Endothelial cell of umbilical vein (primary cell): ENCODE results near the gene LIPI. TPM values are rescaled to one million over a fixed set of nuclear protein-coding genes. Genes with fewer than 3 reads are reported as not detected.

Experiments
- BruUV-seq: library from RNA; stranded (reverse); fragments of 400-500 nt; replicated peaks from 2 replicates; lab custom pipeline; 2021; lab: Mats Ljungman, UMichigan
- CTCF ChIA-PET: fragments of 300-600, 350-600 bp; sonication (Branson Sonifier 250); formaldehyde crosslinking; loops from one replicate; lab custom pipeline; 2021; ENCODE audit warnings: antibody characterized with exemption, inconsistent platforms; lab: Charles Lee
- POLR2A ChIA-PET: fragments of 300-600, 350-600 bp; sonication (Branson Sonifier 250); formaldehyde crosslinking; loops from one replicate; lab custom pipeline; 2021; ENCODE audit warnings: antibody characterized with exemption, inconsistent platforms; lab: Charles Lee
- DNase-seq: peaks from one replicate; pipeline ENCODE4 v3.0.0-alpha.2; 2011; ENCODE audit warnings: low read depth, low spot score
- FAIRE-seq: peaks from 2 replicates; lab custom pipeline; 2011; peaks lifted over from hg19 to GRCh38; lab: Jason Lieb, UNC
- H2AFZ ChIP-seq: 2 replicates; pipeline ENCODE4 v1.6.0; 2012; ENCODE audit warnings: low read depth, low read length, control low read depth, inconsistent platforms
- H3K27ac ChIP-seq: 2 replicates; pipeline ENCODE4 v1.5.1; 2011; ENCODE audit warnings: low read depth, mild to moderate bottlenecking, control low read depth, low read length, moderate library complexity; ENCODE audit not compliant: insufficient read depth
- H3K27me3 ChIP-seq, 2 experiments: 2 replicates each; pipeline versions ENCODE4 v1.6.0 to v1.6.1; 2011; ENCODE audit warnings: low read length in 2 of 2, mixed read lengths in 1 of 2; ENCODE audit not compliant: control insufficient read depth in 2 of 2, insufficient read depth in 2 of 2
- H3K36me3 ChIP-seq, 2 experiments: 2 replicates in 1 of 2; 3 replicates in 1 of 2; pipeline ENCODE4 v1.5.1; 2011; ENCODE audit warnings: low read length in 2 of 2, mild to moderate bottlenecking in 1 of 2, moderate library complexity in 1 of 2; ENCODE audit not compliant: control insufficient read depth in 2 of 2, insufficient read depth in 2 of 2; ENCODE audit errors: extremely low read depth in 1 of 2
- H3K4me1 ChIP-seq: 3 replicates; pipeline ENCODE4 v1.5.1; 2011; ENCODE audit warnings: mild to moderate bottlenecking, low read length; ENCODE audit not compliant: control insufficient read depth, insufficient read depth; ENCODE audit errors: extremely low read depth
- H3K4me2 ChIP-seq: 2 replicates; pipeline ENCODE4 v1.6.1; 2011; ENCODE audit warnings: low read length, control low read depth, mixed read lengths; ENCODE audit not compliant: insufficient read depth
- H3K4me3 ChIP-seq, 3 experiments: fragments of 200-600 bp in 1 of 3; sonication (generic), shearing (Covaris generic) in 1 of 3; replicated peaks in 1 of 3; 2 replicates each; pipeline ENCODE4 v1.5.1; 2011 to 2016; ENCODE audit warnings: control low read depth in 3 of 3, low read length in 3 of 3, mild to moderate bottlenecking in 2 of 3, inconsistent platforms in 1 of 3, low read depth in 1 of 3, moderate library complexity in 1 of 3; ENCODE audit not compliant: insufficient read depth in 1 of 3
- H3K79me2 ChIP-seq: 2 replicates; pipeline ENCODE4 v1.6.0; 2012; ENCODE audit warnings: low read length, inconsistent platforms; ENCODE audit not compliant: control insufficient read depth, insufficient read depth
- H3K9ac ChIP-seq: replicated peaks from 2 replicates; pipeline ENCODE3; 2011; ENCODE audit warnings: low read length, control low read depth; ENCODE audit not compliant: insufficient read depth; ENCODE audit errors: extremely low read depth
- H3K9me1 ChIP-seq: replicated peaks from 3 replicates; pipeline ENCODE4 v1.6.0; 2011; ENCODE audit warnings: mild to moderate bottlenecking, low read length; ENCODE audit not compliant: control insufficient read depth, insufficient read depth; ENCODE audit errors: extremely low read depth
- H3K9me3 ChIP-seq: replicated peaks from 2 replicates; pipeline ENCODE4 v1.5.1; 2012; ENCODE audit warnings: low read length, inconsistent platforms; ENCODE audit not compliant: control insufficient read depth, insufficient read depth
- H4K20me1 ChIP-seq: replicated peaks from 2 replicates; pipeline ENCODE3; 2011; ENCODE audit warnings: mild to moderate bottlenecking, low read length; ENCODE audit not compliant: control insufficient read depth, insufficient read depth; ENCODE audit errors: extremely low read depth
- CTCF ChIP-seq, 2 donors: IDR thresholded peaks; 1 replicate in 1 of 2; 2 replicates in 1 of 2; pipeline ENCODE4 v1.5.1; 2011; ENCODE audit warnings: low read length in 2 of 2, mild to moderate bottlenecking in 2 of 2, moderate library complexity in 2 of 2, control low read depth in 1 of 2, inconsistent platforms in 1 of 2, low read depth in 1 of 2; ENCODE audit not compliant: insufficient read depth in 1 of 2; ENCODE audit errors: extremely low read depth in 1 of 2
- GATA2 ChIP-seq: IDR thresholded peaks from 2 replicates; pipeline ENCODE4 v1.7.0; 2011; ENCODE audit warnings: low read depth, mild to moderate bottlenecking, moderate library complexity, mixed read lengths, low read length; ENCODE audit not compliant: insufficient read length, insufficient read depth
- MYC ChIP-seq: IDR thresholded peaks from one replicate; pipeline ENCODE4 v1.6.1; 2011; ENCODE audit warnings: mild to moderate bottlenecking, low read depth, low read length
- dilution Hi-C: fragments of 300-500 bp; cut with MboI; formaldehyde crosslinking; loops from one replicate; pipeline ENCODE4 v1.15.0; 2019; ENCODE audit warnings: low sequenced_read_pairs; ENCODE audit not compliant: extremely low pct_ligation_motif_present
- intact Hi-C: fragments of 100-400 bp; cut with micrococcal nuclease; formaldehyde crosslinking; loops from one replicate; pipeline ENCODE4 v1.10.0; 2022
- polyA plus RNA-seq, 4 experiments: library from polyadenylated mRNA; depleted of rRNA in 3 of 4; stranded (reverse) in 3 of 4; unstranded in 1 of 4; fragments of >200 nt; gene quantifications; 2 replicates each; pipeline versions ENCODE4 v1.2.1 to v1.2.3, GENCODE V29; 2011 to 2012; ENCODE audit warnings: missing spikeins in 1 of 4
- total RNA-seq: library from RNA; stranded (reverse); gene quantifications from 2 replicates; pipeline ENCODE4 v1.2.3, GENCODE V29; 2021

Gene LIPI
- total and polyA plus RNA-seq, 2 donors (not counting 3 experiments of a cell fraction or from before 2014, with no cell fraction given) = not detected

GRCh38 chr21:14259747-14260146 is 49.0 kb upstream of the LIPI start:
- Histone ChIP-seq H3K9me1 (no peaks in the 10 kb centered on the region), H3K4me3 (no peak overlapping the region), H3K9me3 (no peaks in the 10 kb centered on the region), H2AFZ (no peak overlapping the region), H3K4me2 (no peak overlapping the region), H3K27me3 (no peaks in the 10 kb centered on the region), H3K36me3 (no peaks in the 10 kb centered on the region), H4K20me1 (no peaks in the 10 kb centered on the region), H3K27ac (no peak overlapping the region), H3K79me2 (no peaks in the 10 kb centered on the region), H3K9ac (no peak overlapping the region), H3K4me1 (no peaks in the 10 kb centered on the region)
- DNase-seq (peak; percentile 56), FAIRE-seq (peak; percentile 82)
- ChIA-PET POLR2A (no interaction called here), CTCF (interaction anchor here (1.4 to 1.9 kb wide), 2 partner anchors 16 to 514 kb away, joined by 5 to 7 read pairs; no protein-coding TSS in a partner anchor)
- dilution Hi-C loops = no loop called here
- TF ChIP-seq GATA2 (no peak), CTCF (IDR thresholded peaks at IDR 0.05; ENCODE audit: extremely low read depth in 1 of 2, insufficient read depth in 1 of 2, low read depth in 1 of 2, low read length in 2 of 2) (peak; percentile 22 to 35), MYC (no peak)
- intact Hi-C loops = loop anchor here (1.0 to 10.0 kb wide), 7 partner anchors 48 to 1335 kb away; partner anchors contain the start of gene HSPA13
- no TSS peak for BruUV-seq

- H3K27me3 ChIP-seq = no peaks in the 10 kb centered on the region
- no TSS peak for BruUV-seq
These were observed 40.6 kb upstream of the LIPI start for GRCh38 chr21:14251336-14251735.

More at GRCh38 chr21:14251336-14251735, 40.6 kb upstream of the LIPI start:
- DNase-seq (no peak), FAIRE-seq (no peak)
- dilution Hi-C loops (no loop called here), intact Hi-C loops (loop anchor here (10.0 kb wide), 1 partner anchor 1343 kb away; no protein-coding TSS in a partner anchor)
- no peaks in the 10 kb centered on the region for H3K9me1 ChIP-seq
- no peak overlapping the region for H3K4me2 ChIP-seq
- no peak overlapping the region for H3K27ac ChIP-seq
- H3K4me3 ChIP-seq = no peak overlapping the region
- POLR2A ChIA-PET = no interaction called here
- H3K4me1 ChIP-seq = no peaks in the 10 kb centered on the region
- H4K20me1 ChIP-seq = no peaks in the 10 kb centered on the region
- H3K9ac ChIP-seq = no peak overlapping the region
- no peak for TF ChIP-seq GATA2
- no peaks in the 10 kb centered on the region for H3K9me3 ChIP-seq
- no peaks in the 10 kb centered on the region for H3K36me3 ChIP-seq
- CTCF ChIA-PET = no interaction called here
- no peaks in the 10 kb centered on the region for H3K79me2 ChIP-seq
- H2AFZ ChIP-seq = no peak overlapping the region
